AG09309 (cell line): ENCODE data around the gene GART.
"Not testable (repeated sequence)": the region's sequence is repeated elsewhere in the genome, so short reads cannot be mapped to it uniquely, and the experiment has no call there.

Experiments
- DNase-seq: peaks from one replicate; pipeline ENCODE4 v3.0.0-alpha.2; 2010; ENCODE audit warnings: low read depth
- H3K4me3 ChIP-seq: 2 replicates; pipeline ENCODE4 v1.5.1; 2011; ENCODE audit warnings: mild to moderate bottlenecking, low read depth, low read length, moderate library complexity; ENCODE audit not compliant: control insufficient read depth
- TF ChIP-seq, protein P1 (sequence below): IDR thresholded peaks from 2 replicates; pipeline ENCODE4 v1.5.1; 2011; ENCODE audit warnings: mild to moderate bottlenecking, low read depth, low read length, inconsistent platforms; ENCODE audit not compliant: insufficient read depth, control insufficient read depth; ENCODE audit errors: missing control alignments

GART gene

GRCh38 chr21:33578214-33578613 lies 36.3 kb upstream of the GART start:
- no peak overlapping the region for H3K4me3 ChIP-seq
- peak; percentile 35 for DNase-seq
- TF ChIP-seq, protein P1, sequence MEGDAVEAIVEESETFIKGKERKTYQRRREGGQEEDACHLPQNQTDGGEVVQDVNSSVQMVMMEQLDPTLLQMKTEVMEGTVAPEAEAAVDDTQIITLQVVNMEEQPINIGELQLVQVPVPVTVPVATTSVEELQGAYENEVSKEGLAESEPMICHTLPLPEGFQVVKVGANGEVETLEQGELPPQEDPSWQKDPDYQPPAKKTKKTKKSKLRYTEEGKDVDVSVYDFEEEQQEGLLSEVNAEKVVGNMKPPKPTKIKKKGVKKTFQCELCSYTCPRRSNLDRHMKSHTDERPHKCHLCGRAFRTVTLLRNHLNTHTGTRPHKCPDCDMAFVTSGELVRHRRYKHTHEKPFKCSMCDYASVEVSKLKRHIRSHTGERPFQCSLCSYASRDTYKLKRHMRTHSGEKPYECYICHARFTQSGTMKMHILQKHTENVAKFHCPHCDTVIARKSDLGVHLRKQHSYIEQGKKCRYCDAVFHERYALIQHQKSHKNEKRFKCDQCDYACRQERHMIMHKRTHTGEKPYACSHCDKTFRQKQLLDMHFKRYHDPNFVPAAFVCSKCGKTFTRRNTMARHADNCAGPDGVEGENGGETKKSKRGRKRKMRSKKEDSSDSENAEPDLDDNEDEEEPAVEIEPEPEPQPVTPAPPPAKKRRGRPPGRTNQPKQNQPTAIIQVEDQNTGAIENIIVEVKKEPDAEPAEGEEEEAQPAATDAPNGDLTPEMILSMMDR, result no peak

GRCh38 chr21:33576741-33577141 lies 34.8 kb upstream of the GART start:
- not testable (repeated sequence) for H3K4me3 ChIP-seq, DNase-seq

DNA sequence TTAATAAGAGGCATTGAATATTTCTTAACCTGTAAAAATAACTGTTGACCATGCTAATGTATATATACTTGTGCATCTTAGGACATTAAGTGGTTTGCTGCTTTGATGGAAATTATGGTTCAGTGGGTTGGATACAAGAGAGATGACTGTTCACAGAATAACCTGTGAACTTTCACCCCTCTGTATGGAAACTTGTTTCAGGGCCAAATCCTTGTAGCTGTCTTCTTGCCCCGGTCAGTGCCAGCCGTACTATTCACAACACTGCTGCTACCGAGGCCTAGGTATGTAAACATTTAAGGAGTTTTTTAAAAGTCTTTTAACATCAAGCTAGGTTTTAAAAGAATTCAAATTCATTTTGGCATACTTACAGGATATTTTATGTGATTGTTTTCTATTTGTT lies 30.4 kb upstream of the GART start:
- no peak overlapping the region for H3K4me3 ChIP-seq
- DNase-seq, result no peak
- TF ChIP-seq, protein P1, result no peak

DNA sequence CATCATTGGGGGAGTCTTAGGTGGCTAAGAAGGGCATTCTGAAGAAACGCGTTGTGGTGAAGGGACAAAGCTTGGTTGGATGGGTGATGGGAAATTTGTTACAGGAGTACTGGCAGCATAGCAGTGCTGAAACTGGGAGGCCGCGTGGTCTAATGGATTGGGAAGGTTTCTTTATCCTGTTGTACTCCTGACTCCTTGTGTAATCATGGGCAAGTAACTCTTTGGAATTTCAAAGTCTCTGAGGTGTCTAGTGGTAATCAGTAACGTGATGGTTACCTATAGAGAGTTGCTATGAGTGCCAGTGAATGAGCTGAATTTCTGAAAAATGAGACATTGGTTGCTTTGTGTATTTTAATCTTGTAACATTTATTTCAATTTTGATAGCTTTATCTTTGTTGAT lies 28.1 kb upstream of the GART start:
- no peak for DNase-seq
- TF ChIP-seq, protein P1, result no peak
- no peak overlapping the region for H3K4me3 ChIP-seq

DNA sequence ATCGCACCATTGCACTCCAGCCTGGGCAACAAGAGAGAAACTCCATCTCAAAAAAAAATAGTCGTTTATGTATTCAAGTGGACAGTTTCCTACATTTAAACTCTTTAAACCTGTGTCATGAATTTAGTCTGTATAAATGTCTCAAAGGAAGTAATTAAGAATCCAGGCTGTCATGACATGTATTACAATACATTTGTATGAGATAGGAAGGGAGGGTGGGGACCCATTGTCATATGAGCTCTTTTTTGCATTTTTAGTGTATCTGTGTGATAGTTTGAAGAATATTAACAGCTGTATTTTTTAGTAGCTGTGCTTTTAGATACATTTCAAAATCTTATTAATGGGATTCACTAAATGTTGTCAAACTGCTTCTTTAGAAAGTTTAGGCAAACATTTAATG lies 26.5 kb upstream of the GART start:
- H3K4me3 ChIP-seq, result no peak overlapping the region
- TF ChIP-seq, protein P1, result no peak
- DNase-seq, result no peak

GRCh38 chr21:33567914-33568313 lies 26.0 kb upstream of the GART start:
- H3K4me3 ChIP-seq, result no peak overlapping the region
- TF ChIP-seq, protein P1, result no peak
- no peak for DNase-seq

DNA sequence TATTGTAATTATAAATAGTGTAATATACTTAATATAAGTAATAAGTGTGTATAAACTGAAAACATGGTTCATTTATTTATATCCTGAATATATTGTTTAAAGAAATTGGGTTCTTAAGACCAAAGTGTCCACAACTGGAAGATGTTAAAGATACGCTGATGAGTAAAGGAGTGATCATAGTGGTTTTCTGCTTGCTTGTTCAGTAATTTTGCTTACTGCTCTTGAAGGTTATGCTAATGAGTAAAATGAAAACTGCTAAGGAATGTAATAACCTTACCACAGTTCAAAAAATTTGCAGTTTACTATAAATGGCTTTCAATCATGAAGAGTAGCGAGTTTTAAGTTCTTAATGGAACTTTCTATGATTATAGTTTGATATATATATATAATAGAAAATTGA lies 24.6 kb upstream of the GART start:
- DNase-seq, result no peak
- TF ChIP-seq, protein P1, result no peak
- H3K4me3 ChIP-seq, result no peak overlapping the region
